Measurements from ENCODE around the gene SETBP1. TPM values are rescaled to one million over a fixed set of nuclear protein-coding genes. Genes with fewer than 3 reads are reported as not detected.
A peak's percentile ranks its signal among the peaks of the same experiment; 100 is the strongest.

SETBP1 gene
- total RNA-seq, 4 donors from 2014 or later = 16.2 to 33.6 (median 24.4) TPM

DNA sequence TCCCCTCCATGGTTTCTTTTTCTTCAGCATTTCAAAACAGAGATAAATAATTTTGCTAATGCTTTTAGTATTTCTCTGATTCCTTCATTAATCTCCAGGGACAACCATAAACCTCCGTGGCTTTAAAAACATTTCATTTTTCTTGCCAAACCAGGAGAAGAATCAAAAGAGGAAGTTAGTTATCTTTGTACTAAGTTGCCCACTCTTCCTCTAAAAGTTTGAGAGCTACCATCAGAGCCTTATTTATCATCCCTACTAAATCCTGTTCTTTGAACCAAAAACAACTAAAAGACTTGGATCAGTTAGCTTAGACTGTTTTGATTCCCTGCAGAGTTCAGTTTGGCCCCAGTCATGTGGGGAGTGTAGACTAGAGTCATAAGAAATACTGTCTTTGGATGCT lies 208.4 kb downstream of the SETBP1 start:
- intact Hi-C loops (cut with DNase I; ENCODE audit: low total_unique reads) = no loop called here
- H3K27me3 ChIP-seq = no peaks in the 10 kb centered on the region
- TF ChIP-seq POLR2AphosphoS5 (IDR thresholded peaks at IDR 0.05) = no peak
- no peak for TF ChIP-seq EP300 (IDR thresholded peaks at IDR 0.05; ENCODE audit: low read depth)
- TF ChIP-seq, protein P1, sequence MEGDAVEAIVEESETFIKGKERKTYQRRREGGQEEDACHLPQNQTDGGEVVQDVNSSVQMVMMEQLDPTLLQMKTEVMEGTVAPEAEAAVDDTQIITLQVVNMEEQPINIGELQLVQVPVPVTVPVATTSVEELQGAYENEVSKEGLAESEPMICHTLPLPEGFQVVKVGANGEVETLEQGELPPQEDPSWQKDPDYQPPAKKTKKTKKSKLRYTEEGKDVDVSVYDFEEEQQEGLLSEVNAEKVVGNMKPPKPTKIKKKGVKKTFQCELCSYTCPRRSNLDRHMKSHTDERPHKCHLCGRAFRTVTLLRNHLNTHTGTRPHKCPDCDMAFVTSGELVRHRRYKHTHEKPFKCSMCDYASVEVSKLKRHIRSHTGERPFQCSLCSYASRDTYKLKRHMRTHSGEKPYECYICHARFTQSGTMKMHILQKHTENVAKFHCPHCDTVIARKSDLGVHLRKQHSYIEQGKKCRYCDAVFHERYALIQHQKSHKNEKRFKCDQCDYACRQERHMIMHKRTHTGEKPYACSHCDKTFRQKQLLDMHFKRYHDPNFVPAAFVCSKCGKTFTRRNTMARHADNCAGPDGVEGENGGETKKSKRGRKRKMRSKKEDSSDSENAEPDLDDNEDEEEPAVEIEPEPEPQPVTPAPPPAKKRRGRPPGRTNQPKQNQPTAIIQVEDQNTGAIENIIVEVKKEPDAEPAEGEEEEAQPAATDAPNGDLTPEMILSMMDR (IDR thresholded peaks at IDR 0.05) = no peak
- in situ Hi-C loops (cut with MboI; ENCODE audit: low pct_ligation_motif_present in 1 of 4, low pct_unique_long_range_greater_than_20kb in 1 of 4, low sequenced_read_pairs in 3 of 4) = loop anchor here in 2 of 4 donors (25.0 kb wide), 2 partner anchors 202 to 777 kb away; partner anchors contain the start of gene SETBP1 (in 1 of the 2)
- no peaks in the 10 kb centered on the region for H3K36me3 ChIP-seq
- DNase-seq = no peak
- WGBS, 2 donors (ENCODE audit: low coverage in 1 of 2) = 38 to 43% methylated on average over 1 of the region's 1 CpG
- no peaks in the 10 kb centered on the region for H3K9me3 ChIP-seq
- H3K4me3 ChIP-seq = no peak overlapping the region
- no peak overlapping the region for H3K27ac ChIP-seq
- H3K4me1 ChIP-seq = peaks cover 7 to 24% (median 10%) of the 10 kb centered on the region in 4 donors

DNA sequence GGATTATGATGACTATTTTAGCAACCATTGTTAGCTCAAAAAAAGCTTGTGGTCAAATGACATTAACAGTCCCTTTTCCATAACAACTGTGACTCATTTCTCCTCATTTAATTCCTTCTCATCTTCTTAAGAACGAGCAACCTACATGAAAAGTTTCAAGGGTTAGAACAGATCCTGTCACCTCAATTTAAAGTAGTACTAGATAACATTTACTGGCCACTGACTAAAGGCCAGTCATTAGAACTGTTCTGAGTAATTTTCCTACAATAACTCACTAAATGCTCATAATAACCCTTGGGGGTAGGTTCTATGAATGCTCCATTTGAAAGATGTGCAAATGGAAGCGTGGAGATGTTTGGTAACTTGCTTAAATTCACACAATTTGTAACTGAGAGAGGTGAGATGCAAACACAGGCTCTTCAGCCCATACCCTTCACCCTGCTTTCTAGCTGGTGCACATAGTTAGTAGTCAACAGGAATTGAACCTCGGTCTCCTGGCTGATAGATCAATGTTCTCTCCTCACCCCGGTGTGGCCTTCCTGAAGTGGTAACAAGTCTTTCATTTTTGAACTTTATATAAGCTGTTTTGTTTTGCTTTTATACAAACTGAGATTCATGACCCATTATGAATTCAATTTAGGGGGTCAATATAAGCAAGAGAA lies 212.5 kb downstream of the SETBP1 start:
- Histone ChIP-seq H3K4me3 (no peak overlapping the region), H3K36me3 (no peaks in the 10 kb centered on the region), H3K27me3 (no peaks in the 10 kb centered on the region), H3K27ac (no peak overlapping the region), H3K4me1 (peaks cover 0 to 9% (median 0%) of the 10 kb centered on the region in 4 donors), H3K9me3 (no peaks in the 10 kb centered on the region)
- DNase-seq = no peak
- in situ Hi-C loops (cut with MboI; ENCODE audit: low pct_ligation_motif_present in 1 of 4, low pct_unique_long_range_greater_than_20kb in 1 of 4, low sequenced_read_pairs in 3 of 4) (loop anchor here in 2 of 4 donors (10.0 to 25.0 kb wide), 3 partner anchors 206 to 781 kb away; partner anchors contain the start of gene SETBP1 (in 2 of the 2)), intact Hi-C loops (cut with DNase I; ENCODE audit: low total_unique reads) (no loop called here)
- WGBS, 2 donors (ENCODE audit: low coverage in 1 of 2) = 49 to 69% methylated on average over 3 to 4 of the region's 4 CpGs
- TF ChIP-seq, protein P1 (IDR thresholded peaks at IDR 0.05) = no peak
- TF ChIP-seq POLR2A (IDR thresholded peaks at IDR 0.05) (no peak), POLR2AphosphoS5 (IDR thresholded peaks at IDR 0.05) (no peak), EP300 (IDR thresholded peaks at IDR 0.05; ENCODE audit: low read depth) (no peak)

DNA sequence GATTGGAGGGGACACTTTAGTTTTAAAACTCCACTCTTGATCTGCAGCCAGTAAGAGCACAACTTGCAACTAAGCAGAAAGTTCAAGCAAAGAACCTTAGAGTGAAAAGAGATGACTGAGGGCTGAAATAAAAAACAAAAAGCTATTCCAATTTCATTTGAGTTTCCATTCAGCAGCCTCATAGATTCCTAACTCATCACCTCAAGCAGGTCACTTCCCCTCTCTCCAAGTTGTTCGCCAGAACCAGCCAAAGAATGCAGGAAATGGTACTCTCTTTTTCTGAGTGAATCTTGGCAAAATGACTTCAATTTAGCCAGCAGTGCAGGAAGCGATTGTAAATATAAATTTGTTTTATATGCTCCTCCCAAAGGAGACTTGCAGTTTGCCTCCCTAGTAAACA lies 213.3 kb downstream of the SETBP1 start:
- TF ChIP-seq EP300 (IDR thresholded peaks at IDR 0.05; ENCODE audit: low read depth) (no peak), POLR2A (IDR thresholded peaks at IDR 0.05) (no peak), POLR2AphosphoS5 (IDR thresholded peaks at IDR 0.05) (no peak)
- TF ChIP-seq, protein P1 (IDR thresholded peaks at IDR 0.05) = no peak
- 40 to 61% methylated on average over 1 to 2 of the region's 2 CpGs for WGBS, 2 donors (ENCODE audit: low coverage in 1 of 2)
- DNase-seq = no peak
- H3K4me1 ChIP-seq = peaks cover 0 to 9% (median 1%) of the 10 kb centered on the region in 4 donors
- no peak overlapping the region for H3K27ac ChIP-seq
- intact Hi-C loops (cut with DNase I; ENCODE audit: low total_unique reads) = no loop called here
- H3K27me3 ChIP-seq = no peaks in the 10 kb centered on the region
- in situ Hi-C loops (cut with MboI; ENCODE audit: low pct_ligation_motif_present in 1 of 4, low pct_unique_long_range_greater_than_20kb in 1 of 4, low sequenced_read_pairs in 3 of 4) = loop anchor here in 2 of 4 donors (10.0 to 25.0 kb wide), 3 partner anchors 207 to 782 kb away; partner anchors contain the start of gene SETBP1 (in 2 of the 2)
- H3K4me3 ChIP-seq = no peak overlapping the region
- no peaks in the 10 kb centered on the region for H3K9me3 ChIP-seq
- no peaks in the 10 kb centered on the region for H3K36me3 ChIP-seq

DNA sequence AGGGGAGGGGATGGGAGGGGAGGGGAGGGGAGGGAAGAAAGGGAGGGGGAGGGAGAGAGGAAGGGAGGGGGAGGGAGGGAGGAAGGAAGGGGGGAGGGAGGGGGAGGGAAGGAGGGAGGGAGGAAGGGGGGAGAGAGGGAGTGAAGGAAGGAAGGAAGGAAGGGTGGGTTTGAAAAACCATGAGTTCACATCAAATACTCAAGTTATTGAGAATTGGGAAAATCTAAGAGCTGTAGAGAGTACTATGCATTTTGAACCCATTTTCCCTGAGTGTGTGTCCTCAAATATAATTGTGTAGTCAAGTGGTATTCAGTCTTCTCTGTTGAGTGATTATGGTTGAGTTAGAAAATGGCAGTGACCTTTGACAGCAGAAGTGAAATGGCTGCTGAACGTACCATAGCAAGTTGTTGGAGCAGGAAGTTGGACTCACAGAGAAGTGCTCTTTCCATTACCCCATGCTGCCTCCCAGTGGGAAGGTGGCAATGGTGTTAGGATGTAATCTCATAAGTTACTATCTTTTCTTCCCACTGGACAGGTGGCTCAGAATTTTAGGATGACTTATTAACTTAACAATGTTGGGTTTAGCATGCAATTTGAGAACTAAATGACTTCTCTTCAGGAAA lies 214.6 kb downstream of the SETBP1 start:
- Histone ChIP-seq H3K4me3 (no peak overlapping the region), H3K27me3 (no peaks in the 10 kb centered on the region), H3K4me1 (peaks cover 0 to 9% (median 2%) of the 10 kb centered on the region in 4 donors), H3K27ac (no peak overlapping the region), H3K36me3 (no peaks in the 10 kb centered on the region), H3K9me3 (no peaks in the 10 kb centered on the region)
- intact Hi-C loops (cut with DNase I; ENCODE audit: low total_unique reads) = no loop called here
- TF ChIP-seq, protein P1 (IDR thresholded peaks at IDR 0.05) = peak; percentile 31 to 78 (median 49)
- peak in 1 of 3 donors; percentile 11 for TF ChIP-seq POLR2AphosphoS5 (IDR thresholded peaks at IDR 0.05)
- no peak for TF ChIP-seq POLR2A (IDR thresholded peaks at IDR 0.05)
- no peak for TF ChIP-seq EP300 (IDR thresholded peaks at IDR 0.05; ENCODE audit: low read depth)
- in situ Hi-C loops (cut with MboI; ENCODE audit: low pct_ligation_motif_present in 1 of 4, low pct_unique_long_range_greater_than_20kb in 1 of 4, low sequenced_read_pairs in 3 of 4) = loop anchor here in 2 of 4 donors (10.0 to 25.0 kb wide), 3 partner anchors 208 to 783 kb away; partner anchors contain the start of gene SETBP1 (in 2 of the 2)
- WGBS, 2 donors (ENCODE audit: low coverage in 1 of 2) = 25% methylated on average over 1 of the region's 1 CpG; no CpG with 5 or more reads in 1 of the 2 donors
- DNase-seq = peak; percentile 76
